AG09319 (cell line): ENCODE results near the gene KPNA5.

Experiments
- DNase-seq: peaks from one replicate; pipeline ENCODE4 v3.0.0-alpha.2; 2010; ENCODE audit warnings: low read depth; ENCODE audit errors: extremely low read depth
- CTCF ChIP-seq: IDR thresholded peaks from 2 replicates; pipeline ENCODE4 v1.5.1; 2011; ENCODE audit warnings: low read depth, mild to moderate bottlenecking, inconsistent platforms, low read length, moderate library complexity

The KPNA5 gene

GRCh38 chr6:116745176-116745575, 64.2 kb downstream of the KPNA5 start:
- no peak for TF ChIP-seq CTCF

GRCh38 chr6:116761779-116762178, 80.8 kb downstream of the KPNA5 start:
- no peak for TF ChIP-seq CTCF
- no peak for DNase-seq

More at GRCh38 chr6:116745176-116745575, 64.2 kb downstream of the KPNA5 start:
- no peak for DNase-seq

- no peak for DNase-seq
- TF ChIP-seq CTCF = no peak
These were observed 81.2 kb downstream of the KPNA5 start for GRCh38 chr6:116762235-116762634.

GRCh38 chr6:116763048-116763447, 82.0 kb downstream of the KPNA5 start:
- TF ChIP-seq CTCF = no peak
- no peak for DNase-seq

GRCh38 chr6:116763906-116764628, 83.1 kb downstream of the KPNA5 start:
- TF ChIP-seq CTCF = no peak
- DNase-seq = no peak

GRCh38 chr6:116764629-116764960, 83.6 kb downstream of the KPNA5 start:
- DNase-seq = no peak
- TF ChIP-seq CTCF = no peak

GRCh38 chr6:116764961-116765841, 84.2 kb downstream of the KPNA5 start, which contains the start of gene FAM162B:
Gene FAM162B (minus strand): TSS chr6:116765719. CDS start chr6:116765576, 143 bp downstream.
- no peak for DNase-seq
- no peak for TF ChIP-seq CTCF
